HepG2 (cell line): Measurements from ENCODE around the gene CA11. TPM values are rescaled to one million over a fixed set of nuclear protein-coding genes. Genes with fewer than 3 reads are reported as not detected.
A peak's percentile ranks its signal among the peaks of the same experiment; 100 is the strongest.

ENCODE experiments used
- HDAC1 ChIP-seq: sonication (generic); formaldehyde crosslinking; IDR thresholded peaks from 2 replicates; pipeline ENCODE4 v1.5.1; 2020; ENCODE audit warnings: mild to moderate bottlenecking, missing genetic modification reagents
- MIER3 ChIP-seq: IDR thresholded peaks from 2 replicates; pipeline ENCODE4 v1.6.1; 2016; ENCODE audit warnings: missing compliant biosample characterization, borderline replicate concordance
- MTA3 ChIP-seq: sonication (generic); formaldehyde crosslinking; IDR thresholded peaks from 2 replicates; pipeline ENCODE4 v1.4.0; 2020; ENCODE audit warnings: missing genetic modification reagents
- MTF2 ChIP-seq: sonication (generic); formaldehyde crosslinking; IDR thresholded peaks from 2 replicates; pipeline ENCODE4 v1.5.0; 2020; ENCODE audit warnings: missing genetic modification reagents, borderline replicate concordance
- PRDM15 ChIP-seq: sonication (generic); formaldehyde crosslinking; IDR thresholded peaks from 2 replicates; pipeline ENCODE4 v1.4.0; 2020; ENCODE audit warnings: missing genetic modification reagents
- PREB ChIP-seq: sonication (generic); formaldehyde crosslinking; IDR thresholded peaks from 2 replicates; pipeline ENCODE4 v1.4.0; 2020; ENCODE audit warnings: missing genetic modification reagents
- ZFX ChIP-seq: sonication (generic); formaldehyde crosslinking; IDR thresholded peaks from 2 replicates; pipeline ENCODE4 v1.4.0; 2020; ENCODE audit warnings: mild to moderate bottlenecking, low read depth, missing genetic modification reagents, moderate library complexity
- ZNF12 ChIP-seq: sonication (generic); formaldehyde crosslinking; IDR thresholded peaks from 2 replicates; pipeline ENCODE4 v1.5.0; 2020; ENCODE audit warnings: missing genetic modification reagents
- ZNF260 ChIP-seq: sonication (generic); formaldehyde crosslinking; IDR thresholded peaks from 2 replicates; pipeline ENCODE4 v1.4.0; 2020; ENCODE audit warnings: missing genetic modification reagents, low read depth, mild to moderate bottlenecking, borderline replicate concordance
- ZNF292 ChIP-seq: sonication (generic); formaldehyde crosslinking; IDR thresholded peaks from 2 replicates; pipeline ENCODE4 v1.8.1; 2022; ENCODE audit warnings: mild to moderate bottlenecking, low read depth, missing genetic modification reagents, borderline replicate concordance
- ZNF350 ChIP-seq: sonication (generic); formaldehyde crosslinking; IDR thresholded peaks from 2 replicates; pipeline ENCODE4 v1.4.0; 2020; ENCODE audit warnings: mild to moderate bottlenecking, low read depth, missing genetic modification reagents, borderline replicate concordance
- ZNF354B ChIP-seq: sonication (generic); formaldehyde crosslinking; IDR thresholded peaks from 2 replicates; pipeline ENCODE4 v1.8.0; 2022; ENCODE audit warnings: mild to moderate bottlenecking, missing genetic modification reagents
- ZNF574 ChIP-seq: sonication (generic); formaldehyde crosslinking; IDR thresholded peaks from 2 replicates; pipeline ENCODE4 v1.4.0; 2020; ENCODE audit warnings: missing genetic modification reagents
- ZNF577 ChIP-seq: sonication (generic); formaldehyde crosslinking; IDR thresholded peaks from 2 replicates; pipeline ENCODE4 v1.4.0; 2020; ENCODE audit warnings: mild to moderate bottlenecking, low read depth, missing genetic modification reagents, borderline replicate concordance
- ZNF674 ChIP-seq: sonication (generic); formaldehyde crosslinking; IDR thresholded peaks from 2 replicates; pipeline ENCODE4 v1.5.0; 2020; ENCODE audit warnings: low read depth, mild to moderate bottlenecking, missing genetic modification reagents
- ZNF788 ChIP-seq: sonication (generic); formaldehyde crosslinking; IDR thresholded peaks from 2 replicates; pipeline ENCODE4 v1.5.0; 2020; ENCODE audit warnings: mild to moderate bottlenecking, missing genetic modification reagents, borderline replicate concordance
- polyA plus RNA-seq, 8 experiments: library from polyadenylated mRNA; depleted of rRNA in 3 of 8; stranded (reverse) in 7 of 8; unstranded in 1 of 8; fragments of >200 nt; fragmentation: Illumina TruSeq in 4 of 8; extraction: Trizol in 4 of 8; gene quantifications; 2 replicates each; pipeline versions ENCODE4 v1.2.1 to v1.2.3, GENCODE V29; 2011 to 2016; ENCODE audit warnings: low read depth in 4 of 8, missing spikeins in 1 of 8, mixed read lengths in 1 of 8; ENCODE audit not compliant: insufficient read depth in 1 of 8
- total RNA-seq, 5 experiments: library from RNA; depleted of rRNA; stranded (reverse); fragments of >200 nt; fragmentation: Illumina TruSeq; extraction: Trizol; gene quantifications; 2 replicates each; pipeline ENCODE4 v1.2.3, GENCODE V29; 2016; ENCODE audit warnings: low read depth in 1 of 5
- TF ChIP-seq, protein P1 (sequence below): IDR thresholded peaks from 2 replicates; pipeline ENCODE4 v1.6.1; 2016; ENCODE audit warnings: low read depth, control low read depth
- TF ChIP-seq, protein P2 (sequence below): sonication (generic); formaldehyde crosslinking; IDR thresholded peaks from 2 replicates; pipeline ENCODE4 v1.8.1; 2023; ENCODE audit warnings: mild to moderate bottlenecking, missing genetic modification reagents
- TF ChIP-seq, protein P3 (sequence below): sonication (generic); formaldehyde crosslinking; IDR thresholded peaks from 2 replicates; pipeline ENCODE4 v1.5.1; 2020; ENCODE audit warnings: missing genetic modification reagents, mild to moderate bottlenecking, borderline replicate concordance

The CA11 gene
- total and polyA plus RNA-seq, 2 of the 13 experiments (the other 11 are each of a cell fraction or from before 2014, with no cell fraction given), result 0.41 to 0.58 TPM

GRCh38 chr19:48624067-48624594, 21.9 kb downstream of the CA11 start (continued):
- TF ChIP-seq, protein P1, sequence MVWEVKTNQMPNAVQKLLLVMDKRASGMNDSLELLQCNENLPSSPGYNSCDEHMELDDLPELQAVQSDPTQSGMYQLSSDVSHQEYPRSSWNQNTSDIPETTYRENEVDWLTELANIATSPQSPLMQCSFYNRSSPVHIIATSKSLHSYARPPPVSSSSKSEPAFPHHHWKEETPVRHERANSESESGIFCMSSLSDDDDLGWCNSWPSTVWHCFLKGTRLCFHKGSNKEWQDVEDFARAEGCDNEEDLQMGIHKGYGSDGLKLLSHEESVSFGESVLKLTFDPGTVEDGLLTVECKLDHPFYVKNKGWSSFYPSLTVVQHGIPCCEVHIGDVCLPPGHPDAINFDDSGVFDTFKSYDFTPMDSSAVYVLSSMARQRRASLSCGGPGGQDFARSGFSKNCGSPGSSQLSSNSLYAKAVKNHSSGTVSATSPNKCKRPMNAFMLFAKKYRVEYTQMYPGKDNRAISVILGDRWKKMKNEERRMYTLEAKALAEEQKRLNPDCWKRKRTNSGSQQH, result 0 out of 2 replicates have a peak, but pooled peaks have one; percentile 43
- TF ChIP-seq ZNF577 (no peak), ZNF574 (CRISPR knock-in tag) (peak; percentile 98), ZNF354B (CRISPR knock-in tag) (no peak), ZNF12 (CRISPR knock-in tag) (no peak), MIER3 (CRISPR knock-in tag) (0 out of 2 replicates have a peak, but pooled peaks have one; percentile 20), ZNF674 (no peak), ZNF788 (CRISPR knock-in tag) (peak; percentile 43; the same call in 1 of the 2 replicates), ZNF350 (CRISPR knock-in tag) (peak; percentile 55; the same call in 1 of the 2 replicates), MTA3 (CRISPR knock-in tag) (no peak), ZNF292 (no peak), MTF2 (no peak), ZNF260 (CRISPR knock-in tag) (no peak), PRDM15 (CRISPR knock-in tag) (peak; percentile 81), PREB (CRISPR knock-in tag) (no peak), HDAC1 (CRISPR knock-in tag) (peak; percentile 55), ZFX (CRISPR knock-in tag) (peak; percentile 72)
- TF ChIP-seq, protein P2, sequence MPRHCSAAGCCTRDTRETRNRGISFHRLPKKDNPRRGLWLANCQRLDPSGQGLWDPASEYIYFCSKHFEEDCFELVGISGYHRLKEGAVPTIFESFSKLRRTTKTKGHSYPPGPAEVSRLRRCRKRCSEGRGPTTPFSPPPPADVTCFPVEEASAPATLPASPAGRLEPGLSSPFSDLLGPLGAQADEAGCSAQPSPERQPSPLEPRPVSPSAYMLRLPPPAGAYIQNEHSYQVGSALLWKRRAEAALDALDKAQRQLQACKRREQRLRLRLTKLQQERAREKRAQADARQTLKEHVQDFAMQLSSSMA (CRISPR knock-in tag), result no peak
- TF ChIP-seq, protein P3, sequence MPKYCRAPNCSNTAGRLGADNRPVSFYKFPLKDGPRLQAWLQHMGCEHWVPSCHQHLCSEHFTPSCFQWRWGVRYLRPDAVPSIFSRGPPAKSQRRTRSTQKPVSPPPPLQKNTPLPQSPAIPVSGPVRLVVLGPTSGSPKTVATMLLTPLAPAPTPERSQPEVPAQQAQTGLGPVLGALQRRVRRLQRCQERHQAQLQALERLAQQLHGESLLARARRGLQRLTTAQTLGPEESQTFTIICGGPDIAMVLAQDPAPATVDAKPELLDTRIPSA (CRISPR knock-in tag), result no peak
